ENCODE data around the gene DIRAS1.

DIRAS1 gene

GRCh38 chr19:2723345-2723715 lies 2.2 kb upstream of the DIRAS1 start:
- Histone ChIP-seq H3K27me3 (replicated peaks) (peaks cover 23% of the 10 kb centered on the region), H3K4me3 (ENCODE audit: low read depth, low read length) (no peak overlapping the region), H3K27ac (no peak overlapping the region), H3K36me3 (replicated peaks) (no peaks in the 10 kb centered on the region)
- in situ Hi-C loops (cut with HindIII; ENCODE audit: low pct_ligation_motif_present, low sequenced_read_pairs): no loop called here
- TF ChIP-seq CTCF (IDR thresholded peaks at IDR 0.05; ENCODE audit: low read depth, low read length, missing control alignments): no peak
- no peak for DNase-seq

GRCh38 chr19:2722541-2723344 lies 1.6 kb upstream of the DIRAS1 start:
- peak; percentile 67 for DNase-seq
- peaks cover 20% of the 10 kb centered on the region for H3K27me3 ChIP-seq (replicated peaks)
- no peak for TF ChIP-seq CTCF (IDR thresholded peaks at IDR 0.05; ENCODE audit: low read depth, low read length, missing control alignments)
- no peak overlapping the region for H3K27ac ChIP-seq
- H3K36me3 ChIP-seq (replicated peaks): no peaks in the 10 kb centered on the region
- in situ Hi-C loops (cut with HindIII; ENCODE audit: low pct_ligation_motif_present, low sequenced_read_pairs): no loop called here
- H3K4me3 ChIP-seq (ENCODE audit: low read depth, low read length): no peak overlapping the region

GRCh38 chr19:2721570-2722540 lies 683 bp upstream of the DIRAS1 start:
- Histone ChIP-seq H3K27me3 (replicated peaks) (peaks cover 13% of the 10 kb centered on the region), H3K27ac (no peak overlapping the region), H3K36me3 (replicated peaks) (no peaks in the 10 kb centered on the region), H3K4me3 (ENCODE audit: low read depth, low read length) (peak overlapping the region; percentile 9)
- TF ChIP-seq CTCF (IDR thresholded peaks at IDR 0.05; ENCODE audit: low read depth, low read length, missing control alignments): no peak
- in situ Hi-C loops (cut with HindIII; ENCODE audit: low pct_ligation_motif_present, low sequenced_read_pairs): no loop called here
- no peak for DNase-seq

- Histone ChIP-seq H3K27me3 (replicated peaks) (peaks cover 10% of the 10 kb centered on the region), H3K4me3 (ENCODE audit: low read depth, low read length) (peak overlapping the region; percentile 15)
- TF ChIP-seq CTCF (IDR thresholded peaks at IDR 0.05; ENCODE audit: low read depth, low read length, missing control alignments): peak; percentile 22
These were observed 1.0 kb downstream of the DIRAS1 start for GRCh38 chr19:2719920-2720776.

GRCh38 chr19:2719232-2719735 lies 1.9 kb downstream of the DIRAS1 start:
- Histone ChIP-seq H3K27ac (no peak overlapping the region), H3K27me3 (replicated peaks) (peaks cover 10% of the 10 kb centered on the region), H3K4me3 (ENCODE audit: low read depth, low read length) (no peak overlapping the region), H3K36me3 (replicated peaks) (no peaks in the 10 kb centered on the region)
- in situ Hi-C loops (cut with HindIII; ENCODE audit: low pct_ligation_motif_present, low sequenced_read_pairs): no loop called here
- no peak for DNase-seq
- TF ChIP-seq CTCF (IDR thresholded peaks at IDR 0.05; ENCODE audit: low read depth, low read length, missing control alignments): no peak

More at GRCh38 chr19:2719920-2720776, 1.0 kb downstream of the DIRAS1 start:
- DNase-seq: peak; percentile 5
- in situ Hi-C loops (cut with HindIII; ENCODE audit: low pct_ligation_motif_present, low sequenced_read_pairs): no loop called here
- H3K36me3 ChIP-seq (replicated peaks): no peaks in the 10 kb centered on the region
- H3K27ac ChIP-seq: no peak overlapping the region

Measured in brain microvascular endothelial cell (primary cell).